Pons (tissue), 1 donor: Measurements from ENCODE around the gene UNCX.

Experiments
- DNase-seq: peaks from one replicate; pipeline ENCODE4 v3.0.0-alpha.2; 2016; ENCODE audit warnings: low spot score

Gene UNCX

GRCh38 chr7:1243964-1244416 is 11.3 kb downstream of the UNCX start:
- DNase-seq, result no peak

- DNase-seq, result no peak
Observed at GRCh38 chr7:1244700-1245523, 12.2 kb downstream of the UNCX start.

- no peak for DNase-seq
Observed at GRCh38 chr7:1245524-1246050, 12.9 kb downstream of the UNCX start.

- no peak for DNase-seq
Observed at GRCh38 chr7:1246160-1246870, 13.6 kb downstream of the UNCX start.

- DNase-seq, result no peak
Observed at GRCh38 chr7:1246871-1247526, 14.3 kb downstream of the UNCX start.

GRCh38 chr7:1247527-1248041 is 14.9 kb downstream of the UNCX start:
- DNase-seq, result no peak

- no peak for DNase-seq
Observed at GRCh38 chr7:1248143-1248915, 15.7 kb downstream of the UNCX start.

GRCh38 chr7:1248916-1249581 is 16.4 kb downstream of the UNCX start:
- no peak for DNase-seq

- DNase-seq, result no peak
Observed at GRCh38 chr7:1249731-1250130, 17.1 kb downstream of the UNCX start.

GRCh38 chr7:1250901-1251300 is 18.2 kb downstream of the UNCX start:
- DNase-seq, result no peak

GRCh38 chr7:1251796-1252539 is 19.3 kb downstream of the UNCX start:
- no peak for DNase-seq

- no peak for DNase-seq
Observed at GRCh38 chr7:1252540-1253090, 19.9 kb downstream of the UNCX start.

GRCh38 chr7:1253681-1254181 is 21.1 kb downstream of the UNCX start:
- no peak for DNase-seq

GRCh38 chr7:1254281-1255079 is 21.8 kb downstream of the UNCX start:
- DNase-seq, result no peak

GRCh38 chr7:1255080-1255816 is 22.6 kb downstream of the UNCX start:
- no peak for DNase-seq

GRCh38 chr7:1255817-1256340 is 23.2 kb downstream of the UNCX start:
- DNase-seq, result no peak

GRCh38 chr7:1256621-1257020 is 23.9 kb downstream of the UNCX start:
- DNase-seq, result no peak

GRCh38 chr7:1257221-1257620 is 24.5 kb downstream of the UNCX start:
- DNase-seq, result no peak
